D721Med (cell line): ENCODE results near the gene SPACA7.

Experiments
- DNase-seq: peaks from one replicate; pipeline ENCODE4 v3.0.0; 2011; ENCODE audit warnings: low spot score; ENCODE audit not compliant: insufficient read length
- FAIRE-seq: peaks from 2 replicates; lab custom pipeline; 2011; peaks lifted over from hg19 to GRCh38; lab: Jason Lieb, UNC
- TF ChIP-seq, protein P1 (sequence below): IDR thresholded peaks from 2 replicates; pipeline ENCODE4 v1.5.1; 2012; ENCODE audit warnings: mild to moderate bottlenecking, control low read depth; ENCODE audit not compliant: insufficient read depth; ENCODE audit errors: missing control alignments

The SPACA7 gene

DNA sequence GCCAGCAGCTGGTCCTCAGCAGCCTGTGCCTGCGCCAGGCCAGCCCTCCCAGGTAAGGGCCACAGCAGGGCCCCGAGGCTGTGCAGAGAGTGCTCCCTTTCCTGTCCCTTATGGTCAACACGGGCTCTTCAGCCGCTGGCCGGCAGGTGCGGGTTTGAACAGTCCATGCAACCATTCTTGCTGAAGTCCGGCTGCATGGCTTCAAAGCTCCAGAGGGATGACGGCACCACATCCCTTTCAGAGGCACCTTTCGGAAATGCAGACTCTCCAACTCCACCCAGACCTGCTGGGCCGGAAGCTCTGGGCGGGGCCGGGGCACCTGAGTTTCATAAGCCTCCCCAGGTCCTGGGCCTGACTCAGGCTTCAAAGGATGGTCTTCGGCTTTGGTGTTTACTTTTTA lies 81.3 kb downstream of the SPACA7 start:
- TF ChIP-seq, protein P1, sequence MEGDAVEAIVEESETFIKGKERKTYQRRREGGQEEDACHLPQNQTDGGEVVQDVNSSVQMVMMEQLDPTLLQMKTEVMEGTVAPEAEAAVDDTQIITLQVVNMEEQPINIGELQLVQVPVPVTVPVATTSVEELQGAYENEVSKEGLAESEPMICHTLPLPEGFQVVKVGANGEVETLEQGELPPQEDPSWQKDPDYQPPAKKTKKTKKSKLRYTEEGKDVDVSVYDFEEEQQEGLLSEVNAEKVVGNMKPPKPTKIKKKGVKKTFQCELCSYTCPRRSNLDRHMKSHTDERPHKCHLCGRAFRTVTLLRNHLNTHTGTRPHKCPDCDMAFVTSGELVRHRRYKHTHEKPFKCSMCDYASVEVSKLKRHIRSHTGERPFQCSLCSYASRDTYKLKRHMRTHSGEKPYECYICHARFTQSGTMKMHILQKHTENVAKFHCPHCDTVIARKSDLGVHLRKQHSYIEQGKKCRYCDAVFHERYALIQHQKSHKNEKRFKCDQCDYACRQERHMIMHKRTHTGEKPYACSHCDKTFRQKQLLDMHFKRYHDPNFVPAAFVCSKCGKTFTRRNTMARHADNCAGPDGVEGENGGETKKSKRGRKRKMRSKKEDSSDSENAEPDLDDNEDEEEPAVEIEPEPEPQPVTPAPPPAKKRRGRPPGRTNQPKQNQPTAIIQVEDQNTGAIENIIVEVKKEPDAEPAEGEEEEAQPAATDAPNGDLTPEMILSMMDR: no peak
- DNase-seq: no peak
- FAIRE-seq: no peak

DNA sequence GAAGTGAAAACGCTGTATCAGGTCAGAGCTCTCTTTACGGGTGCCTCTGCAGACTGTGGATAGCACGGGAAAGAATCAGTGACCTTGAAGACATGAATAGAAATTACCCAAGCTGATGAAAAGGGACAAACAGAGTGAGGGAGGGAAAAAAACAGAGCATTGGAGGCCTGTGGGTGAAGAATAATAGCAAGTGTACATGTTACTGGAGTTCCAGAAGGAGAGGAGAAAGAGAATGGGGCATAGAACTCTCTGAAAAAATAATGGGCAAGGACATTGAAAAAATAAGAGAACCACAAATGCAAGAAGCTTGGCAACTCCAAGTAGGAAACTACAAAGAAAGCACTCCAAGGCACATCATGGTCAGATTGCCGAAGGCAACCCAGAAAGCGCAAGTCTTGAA lies 86.3 kb downstream of the SPACA7 start:
- FAIRE-seq: no peak
- no peak for DNase-seq
- TF ChIP-seq, protein P1: no peak

GRCh38 chr13:112464720-112465119 lies 88.6 kb downstream of the SPACA7 start:
- TF ChIP-seq, protein P1: no peak
- FAIRE-seq (no peak), DNase-seq (no peak)

- TF ChIP-seq, protein P1: no peak
- DNase-seq (no peak), FAIRE-seq (no peak)
These were observed 89.3 kb downstream of the SPACA7 start for GRCh38 chr13:112465251-112466131.

DNA sequence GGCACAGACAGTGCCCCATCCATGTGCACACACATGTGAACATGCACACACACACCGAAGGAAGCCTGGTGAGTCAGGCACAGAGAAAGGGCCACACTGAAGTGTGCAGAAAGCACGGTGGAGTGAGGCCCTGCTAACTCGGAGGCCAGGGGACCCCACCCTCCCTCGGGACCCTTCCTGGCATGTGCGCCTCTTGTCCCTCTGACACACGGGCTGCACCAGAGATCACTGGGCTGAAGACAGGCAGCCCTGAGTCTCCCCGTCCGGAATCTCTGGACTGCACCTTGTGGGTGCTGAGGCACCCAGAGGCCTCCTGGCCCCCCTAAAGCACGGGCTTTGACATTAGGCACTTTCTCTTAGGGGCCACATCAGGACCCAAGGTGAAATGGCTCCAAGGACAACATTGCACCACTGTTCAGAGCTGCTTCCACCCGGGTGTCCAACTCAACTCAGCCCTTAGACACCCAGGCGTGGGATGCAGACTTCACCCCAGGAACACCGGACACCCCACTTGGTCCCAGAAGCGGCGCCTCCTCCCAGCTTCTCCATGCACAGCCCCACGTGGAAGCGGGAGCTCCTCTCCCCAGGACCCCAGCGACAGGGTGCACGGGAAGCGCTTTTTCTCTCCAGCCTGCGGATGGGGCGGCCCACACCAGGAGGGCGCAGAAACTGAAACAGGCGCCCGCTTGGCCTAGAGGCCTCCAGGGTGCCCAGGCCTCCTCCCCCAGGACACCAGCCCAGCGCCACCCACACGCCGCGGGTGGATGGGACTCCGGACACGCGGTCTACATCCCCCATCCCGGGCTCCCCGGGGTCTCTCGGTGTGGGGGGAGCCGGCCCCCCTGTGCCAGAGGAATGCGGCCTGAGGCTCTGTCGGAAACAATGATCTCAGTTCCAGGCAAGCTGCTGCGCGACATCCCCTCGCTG lies 90.2 kb downstream of the SPACA7 start:
- FAIRE-seq: no peak
- TF ChIP-seq, protein P1: no peak
- DNase-seq: no peak

DNA sequence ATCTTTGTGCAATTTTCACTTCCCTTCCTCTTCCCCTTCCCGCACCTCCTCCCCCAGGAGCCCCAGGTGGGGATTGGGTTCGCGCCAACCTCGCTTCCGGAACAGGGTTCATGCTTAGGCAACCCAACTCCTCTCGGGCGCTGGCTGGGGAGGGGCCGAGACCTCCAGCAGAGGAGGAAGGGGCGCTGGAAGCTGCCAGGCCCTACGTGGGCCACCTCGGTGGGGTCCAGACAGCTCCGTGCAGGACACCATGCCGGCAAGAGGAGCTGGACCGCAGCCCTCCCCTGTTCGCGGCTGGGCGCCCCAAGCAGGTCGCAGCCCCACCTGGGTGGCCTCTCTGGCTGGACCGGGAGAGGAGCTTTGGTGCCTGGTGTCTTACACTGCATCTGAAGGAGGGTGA lies 91.1 kb downstream of the SPACA7 start:
- FAIRE-seq (no peak), DNase-seq (no peak)
- TF ChIP-seq, protein P1: no peak
